NCI-H748 (cell line): Measurements from ENCODE around the gene NEK6.

ENCODE experiments used
- DNase-seq: peaks from one replicate; lab custom pipeline; 2025; ENCODE audit not compliant: unreplicated experiment; lab: John Stamatoyannopoulos, UW

Gene NEK6

DNA sequence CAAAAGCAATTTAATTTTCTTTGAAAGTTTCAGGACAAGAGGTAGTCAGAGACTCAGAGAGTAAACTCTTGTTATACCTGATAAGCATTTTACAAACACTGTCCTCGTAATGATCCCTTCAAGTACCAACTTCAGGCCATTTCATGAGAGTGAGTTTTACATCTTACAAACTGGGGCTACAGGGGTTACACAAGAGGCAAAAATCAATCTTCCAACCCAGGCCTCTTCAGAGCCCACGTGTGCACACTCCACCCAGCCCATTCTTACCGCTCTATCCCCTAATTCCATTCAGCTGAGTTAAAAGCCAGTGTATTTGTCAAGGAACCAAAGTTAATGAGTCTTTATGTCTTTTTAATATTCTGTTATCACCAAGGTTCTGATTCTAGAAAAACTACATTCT is 110.9 kb downstream of the NEK6 start:
- DNase-seq: no peak

DNA sequence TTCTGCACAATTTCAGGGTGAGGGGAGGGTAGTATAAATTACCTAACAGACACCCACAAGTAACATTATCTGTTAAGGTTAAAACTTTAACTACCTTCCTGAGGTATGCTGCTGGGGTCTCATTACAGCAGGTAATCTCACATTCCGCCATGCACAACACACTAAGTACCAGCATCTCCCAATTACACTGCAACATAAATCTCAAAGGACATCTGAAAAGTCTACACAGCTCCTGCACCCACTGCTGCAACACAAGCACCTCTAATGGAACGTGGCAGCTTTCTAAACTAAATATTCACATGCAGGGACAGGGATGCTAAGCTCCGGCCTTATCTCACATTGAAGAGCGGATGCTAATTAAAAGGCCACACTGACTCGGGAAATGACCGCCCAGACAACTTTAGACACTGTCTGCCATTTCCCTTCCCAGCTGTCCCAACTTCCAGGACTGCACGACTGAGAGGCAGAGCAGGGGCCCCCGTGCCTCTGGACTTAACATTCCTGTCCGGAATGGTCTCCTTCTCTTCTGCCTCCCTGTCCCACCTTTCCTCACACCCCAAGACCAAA is 111.6 kb downstream of the NEK6 start:
- DNase-seq: no peak

DNA sequence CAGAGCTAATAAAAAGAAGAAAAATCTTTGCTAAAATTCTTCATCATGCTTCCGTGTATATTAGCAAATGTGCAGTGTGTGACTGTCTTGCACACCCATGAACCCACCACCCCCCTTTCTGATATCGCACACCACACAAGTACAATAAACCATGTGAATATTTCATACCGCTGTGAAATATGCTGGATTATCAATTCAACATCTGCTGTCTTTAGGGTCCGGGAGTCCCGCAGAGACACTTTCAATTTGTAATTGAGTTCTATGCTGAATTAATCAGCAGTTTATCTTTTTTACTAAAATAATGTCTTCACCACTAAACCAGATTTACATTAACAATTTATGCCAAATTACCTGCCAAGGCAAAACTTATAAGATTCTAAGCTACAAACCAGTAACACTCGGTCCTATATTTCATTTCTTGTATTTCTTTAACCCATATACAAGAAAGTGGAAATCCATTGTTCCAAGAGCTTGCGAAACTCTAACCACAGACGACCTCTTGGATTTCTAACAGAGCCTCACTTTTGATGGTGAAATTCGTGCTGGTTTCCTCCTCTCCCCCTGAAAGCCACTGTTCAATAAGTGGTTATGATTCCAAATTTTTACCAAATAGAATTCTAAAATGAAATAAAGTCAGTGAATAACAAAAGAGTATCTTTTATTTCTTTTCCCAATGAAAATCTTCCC is 113.3 kb downstream of the NEK6 start:
- no peak for DNase-seq

DNA sequence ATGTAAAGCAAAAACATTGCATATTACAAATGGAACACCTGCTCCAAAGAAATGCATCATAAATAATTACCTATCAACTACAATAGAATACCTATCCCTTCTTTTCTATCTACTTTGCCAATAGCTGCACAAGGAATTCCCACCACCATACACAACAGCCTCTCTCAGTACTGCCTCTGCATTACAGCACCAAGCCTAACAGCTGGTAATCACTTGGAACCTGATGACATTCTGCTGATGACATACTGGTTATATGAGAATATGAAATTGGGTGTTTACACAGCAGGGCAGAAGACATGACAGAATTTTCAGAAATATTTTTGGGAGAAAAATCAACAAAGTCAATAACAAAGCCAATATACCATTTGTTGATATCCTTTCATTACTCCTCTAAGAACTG is 114.3 kb downstream of the NEK6 start:
- DNase-seq: no peak

DNA sequence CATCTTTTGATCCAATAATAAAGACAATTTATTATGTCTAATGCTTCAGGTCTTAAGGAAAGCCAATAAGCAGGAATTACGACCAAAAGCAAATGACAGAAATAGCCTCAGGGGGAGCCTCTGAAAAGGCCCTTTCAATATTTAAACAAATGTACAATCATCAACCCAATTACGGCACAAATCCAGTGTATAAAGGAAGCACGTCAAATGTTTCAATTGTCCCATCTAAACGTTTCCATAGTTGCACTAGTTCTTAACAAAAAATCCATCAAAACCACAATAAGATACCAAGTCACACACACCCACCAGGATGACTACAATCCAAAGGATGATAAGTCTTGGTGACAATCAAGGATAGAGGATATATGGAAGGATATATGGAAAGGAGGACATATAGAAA is 115.6 kb downstream of the NEK6 start:
- no peak for DNase-seq

DNA sequence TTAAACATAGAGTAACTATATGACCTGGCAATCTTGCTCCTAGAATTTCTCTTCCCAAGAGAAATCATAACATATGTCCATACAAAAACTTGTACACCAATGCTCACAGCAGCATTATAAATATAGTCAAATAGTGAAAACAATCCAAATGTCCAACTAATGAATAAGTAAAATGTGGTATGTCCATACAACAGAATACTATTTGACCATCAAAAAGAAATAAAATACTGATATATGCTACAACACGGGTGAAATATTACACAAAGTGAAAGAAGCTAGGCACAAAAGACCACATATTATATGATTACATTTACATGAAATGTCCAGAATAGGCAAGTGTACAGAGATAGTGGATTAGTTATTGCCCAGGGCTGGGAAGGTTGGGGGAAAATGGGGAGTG is 116.1 kb downstream of the NEK6 start:
- no peak for DNase-seq

DNA sequence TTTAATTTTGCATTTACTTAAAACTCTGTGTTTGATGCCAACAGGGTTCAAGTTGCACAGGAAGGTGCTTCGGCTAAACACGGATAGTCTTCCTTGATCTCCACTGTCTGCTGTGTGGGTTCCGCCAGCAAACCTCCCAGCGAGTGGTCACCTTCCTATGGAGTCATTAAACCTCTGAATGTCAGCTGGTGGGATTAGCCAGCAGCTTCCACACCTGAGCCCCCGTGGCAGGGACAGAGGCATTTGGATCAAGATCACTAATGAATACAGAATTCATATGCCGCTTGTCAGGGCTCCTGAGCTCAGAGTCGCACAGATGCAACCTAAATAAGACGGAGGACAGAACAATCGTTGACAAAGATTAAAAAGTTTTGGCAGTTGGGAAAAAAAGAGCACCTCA is 118.0 kb downstream of the NEK6 start:
- no peak for DNase-seq

DNA sequence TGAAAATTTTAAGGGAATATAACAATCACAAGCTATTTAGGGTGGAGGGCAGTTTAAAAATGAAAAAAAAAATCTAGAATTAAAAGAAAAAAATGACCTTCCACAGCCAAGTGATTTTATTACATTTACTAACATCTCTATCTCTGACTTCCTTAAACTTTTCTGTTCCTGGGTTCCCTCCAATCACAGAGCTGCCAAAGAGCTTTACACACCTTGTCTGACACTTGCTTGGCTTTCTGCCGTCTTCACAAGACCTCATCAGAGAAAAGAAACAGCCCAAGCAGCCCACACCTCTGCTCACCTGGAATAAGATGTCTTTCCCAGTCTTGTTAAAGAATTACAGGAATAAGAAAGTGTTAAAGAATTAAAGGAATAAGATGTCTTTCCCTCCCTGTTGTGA is 118.6 kb downstream of the NEK6 start:
- no peak for DNase-seq

DNA sequence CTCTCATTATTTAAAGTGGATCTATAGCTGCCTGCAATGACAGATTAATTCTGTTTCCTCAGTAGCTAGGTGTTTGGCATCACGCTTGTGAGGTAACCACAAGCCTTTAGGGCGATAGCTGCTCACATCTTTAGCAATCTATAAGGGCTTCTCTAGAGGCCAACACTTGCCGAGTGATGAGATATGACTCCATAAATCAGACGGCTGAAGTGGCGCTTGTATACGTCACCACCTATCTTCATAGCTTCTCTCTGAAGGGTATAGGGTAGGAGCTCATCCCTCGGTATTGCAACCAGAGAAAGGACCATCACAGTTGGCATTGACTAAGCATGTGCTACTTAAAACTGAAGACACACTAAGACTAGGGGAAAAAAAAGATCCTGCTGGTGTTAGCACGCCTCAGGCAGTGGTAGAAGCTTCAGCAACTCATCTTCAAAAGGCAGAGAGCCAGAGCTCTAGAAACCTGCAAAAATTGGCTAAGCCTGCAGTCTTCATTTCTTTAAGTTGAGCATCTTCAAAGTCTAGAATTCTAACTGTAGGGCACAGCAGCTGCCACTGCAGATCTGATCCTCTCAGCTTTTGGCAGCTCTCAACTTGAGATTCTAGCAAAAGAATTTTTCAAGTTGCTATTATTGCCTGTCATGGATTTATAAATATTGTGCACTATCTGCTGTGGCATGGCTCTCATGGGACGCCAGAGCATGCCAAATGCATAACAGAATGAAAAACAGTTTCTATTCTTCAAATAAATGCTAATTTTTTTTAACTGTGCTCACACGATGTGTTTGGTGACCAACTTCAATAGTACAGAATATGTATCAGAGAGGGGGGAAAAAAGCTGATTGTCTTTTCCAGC is 120.0 kb downstream of the NEK6 start:
- DNase-seq: no peak

DNA sequence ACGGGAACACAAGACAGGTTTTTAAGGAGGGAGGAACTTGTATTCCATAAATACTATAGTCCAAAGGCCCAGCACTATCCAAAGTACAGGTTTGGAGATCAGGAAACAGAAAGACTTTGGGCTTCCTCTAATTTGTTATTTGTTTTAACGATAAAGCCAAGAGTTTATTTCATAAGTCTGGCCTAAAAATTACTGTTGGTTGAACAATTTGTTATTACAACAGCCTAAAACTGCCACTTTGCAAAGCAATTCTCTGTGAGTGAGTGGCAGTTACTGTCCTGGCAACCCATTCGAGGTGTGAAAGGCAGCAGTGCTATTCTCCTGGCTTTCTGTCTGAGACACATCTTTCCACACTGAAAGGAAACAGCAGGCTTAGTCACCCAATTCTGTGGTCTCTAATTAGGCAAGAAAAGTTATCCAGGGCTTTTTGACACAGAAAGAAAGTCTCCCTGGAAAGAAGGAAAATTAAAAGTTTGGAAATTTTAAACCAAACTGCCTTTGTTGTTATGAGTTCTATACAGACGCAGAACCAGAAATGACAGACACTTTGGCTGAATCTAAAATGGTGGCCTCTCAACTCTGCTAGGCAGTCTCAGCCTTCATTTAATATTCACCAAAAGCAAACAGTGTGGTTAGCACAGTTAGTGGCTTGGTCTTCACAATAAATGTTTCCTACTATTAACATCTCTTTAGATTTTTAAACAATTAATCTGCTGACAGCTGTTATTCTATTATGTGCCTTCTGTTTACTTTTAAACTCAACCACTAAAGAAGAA is 123.6 kb downstream of the NEK6 start:
- peak; percentile 14 for DNase-seq

DNA sequence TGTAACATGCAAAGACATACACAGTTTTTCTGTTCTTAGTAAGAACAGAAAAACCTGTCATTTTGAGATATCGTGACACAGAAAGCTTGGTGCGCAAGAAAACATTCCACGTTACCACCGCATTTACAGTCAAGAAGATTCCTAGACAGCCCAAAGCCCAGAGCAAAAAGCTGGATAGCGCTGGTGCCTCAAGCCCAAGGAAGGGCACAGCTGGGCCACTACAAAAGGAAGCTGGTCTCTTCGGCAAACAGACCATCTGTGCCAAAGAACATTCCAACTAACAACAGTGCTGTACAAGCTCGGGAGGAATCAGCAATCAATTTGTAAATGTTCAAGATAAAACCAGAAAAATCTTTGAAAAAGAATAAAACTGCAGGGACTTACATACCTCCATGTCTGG is 126.5 kb downstream of the NEK6 start:
- no peak for DNase-seq

DNA sequence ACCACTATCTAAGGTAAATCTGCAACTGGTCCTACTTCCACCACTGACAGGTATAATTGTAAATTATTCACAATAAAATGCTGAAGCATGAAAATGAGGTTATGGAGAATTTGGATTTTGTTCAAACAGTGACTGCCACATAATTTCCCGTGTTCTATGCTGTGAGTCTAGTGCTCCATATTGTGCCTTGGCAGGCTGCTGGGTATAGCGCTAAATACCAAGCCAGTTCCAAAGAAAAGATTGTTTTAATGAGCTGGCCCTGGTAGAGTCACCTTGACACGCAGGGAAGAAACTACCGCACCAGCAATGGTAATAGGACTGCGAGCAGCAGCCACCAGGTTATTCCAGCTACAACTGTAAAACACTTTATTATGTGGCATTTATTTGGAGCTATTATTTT is 127.1 kb downstream of the NEK6 start:
- DNase-seq: no peak

DNA sequence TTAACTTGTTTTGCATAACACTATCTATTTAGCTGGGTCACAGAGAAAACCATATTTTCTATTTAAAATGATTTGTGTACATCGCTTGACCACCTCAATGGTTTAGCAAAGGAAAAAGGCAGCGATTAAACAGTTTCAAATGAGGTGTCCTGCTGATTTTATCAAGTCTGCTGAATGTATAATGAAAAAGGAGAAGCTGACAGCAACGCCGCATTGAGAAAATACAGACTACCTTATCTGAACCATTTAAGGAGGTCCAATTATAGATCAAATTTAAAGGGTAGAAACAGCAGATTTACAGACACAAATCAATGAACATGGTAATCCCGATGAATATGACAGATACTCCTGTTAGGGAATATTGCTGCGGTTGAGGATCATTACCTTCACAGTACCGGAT is 127.9 kb downstream of the NEK6 start:
- DNase-seq: no peak

DNA sequence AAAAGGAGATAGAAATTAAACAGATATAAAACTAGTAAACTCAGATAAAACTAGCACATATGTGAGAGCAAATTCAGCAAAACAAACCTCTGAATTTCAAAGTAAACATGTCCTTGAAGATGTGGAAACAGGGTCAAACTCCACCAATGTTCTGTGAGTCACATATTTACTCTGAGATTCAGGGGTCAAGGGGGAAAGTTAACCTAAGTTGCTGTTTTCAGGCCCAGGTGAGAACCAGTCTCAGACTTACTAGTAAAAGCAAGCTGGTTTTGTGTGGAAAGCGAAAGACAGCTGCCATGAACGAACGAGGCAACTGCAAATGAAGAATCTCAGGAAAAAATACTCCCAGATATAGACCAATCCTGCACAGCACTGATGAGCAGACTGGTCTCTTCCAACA is 128.5 kb downstream of the NEK6 start:
- no peak for DNase-seq

DNA sequence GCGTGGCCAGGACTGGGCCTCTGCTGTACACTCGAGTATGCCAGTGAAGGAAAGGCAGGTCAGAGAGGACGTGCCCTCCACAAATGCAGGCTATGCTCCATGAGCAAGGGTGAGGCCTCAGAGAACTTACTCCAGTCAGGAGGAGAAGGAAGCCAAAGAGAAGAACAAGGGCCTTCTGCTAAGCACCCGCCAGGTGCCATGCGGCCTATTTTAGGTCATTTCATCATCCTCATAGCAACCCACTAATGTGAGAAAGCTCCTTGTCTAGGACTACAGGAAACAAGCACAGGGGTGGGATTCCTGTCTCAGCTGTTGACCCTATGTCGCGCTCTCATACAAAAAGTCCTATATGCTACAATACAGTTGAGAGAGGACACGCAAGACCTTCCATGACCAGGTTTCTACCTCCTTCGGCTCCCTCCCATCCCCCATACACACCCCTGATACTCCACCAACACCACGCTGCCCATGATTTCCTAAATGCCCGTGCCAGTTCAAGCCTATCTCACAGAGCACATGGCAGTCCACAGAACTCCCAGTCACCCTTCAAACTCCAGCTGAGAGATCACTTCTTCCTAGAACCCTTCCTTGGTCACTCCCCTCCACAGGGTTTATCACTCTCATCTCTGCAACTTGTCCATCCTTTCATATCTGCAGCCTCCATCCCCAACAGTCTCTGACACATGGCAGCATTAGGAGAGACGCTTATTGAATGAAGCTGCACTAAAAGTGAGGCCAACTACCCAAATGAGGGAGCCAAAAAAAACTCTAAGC is 130.7 kb downstream of the NEK6 start:
- no peak for DNase-seq

DNA sequence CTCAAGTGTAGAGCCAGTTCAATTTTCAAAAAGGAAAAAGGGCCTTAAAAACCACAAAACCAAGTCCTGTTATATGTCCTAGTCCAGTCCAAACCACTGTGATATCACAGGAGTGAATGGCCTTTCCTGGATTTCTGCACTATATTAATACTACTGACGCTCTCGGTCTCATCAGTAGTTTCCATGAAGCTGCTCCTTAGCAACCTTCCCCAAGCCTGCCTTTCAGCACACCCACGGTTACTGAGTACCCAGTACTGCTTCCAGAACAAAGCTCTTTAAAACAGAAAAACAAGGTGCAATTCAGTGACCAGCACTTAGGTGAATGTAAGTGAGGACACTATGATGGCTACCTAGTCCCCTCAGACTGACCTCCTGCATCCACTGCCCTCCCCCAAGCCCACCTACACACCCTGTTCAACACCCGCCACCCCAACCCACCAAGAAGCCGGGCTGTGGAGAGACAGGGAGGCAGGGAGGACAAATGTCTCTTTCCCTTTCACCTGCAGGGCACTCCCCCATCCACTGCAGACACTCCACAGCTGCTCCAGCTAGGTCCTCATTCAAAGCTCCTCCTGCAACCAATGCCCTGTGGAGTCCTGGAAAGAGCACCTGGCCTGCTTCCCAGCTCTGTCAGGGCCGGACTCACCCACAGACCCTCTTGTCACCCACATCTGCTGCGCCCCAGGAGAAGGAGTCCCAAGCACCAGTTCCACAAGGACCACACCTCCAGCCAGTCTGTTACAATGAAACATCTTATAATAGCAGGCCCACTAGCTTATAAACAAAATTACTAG is 131.6 kb downstream of the NEK6 start:
- DNase-seq: no peak

DNA sequence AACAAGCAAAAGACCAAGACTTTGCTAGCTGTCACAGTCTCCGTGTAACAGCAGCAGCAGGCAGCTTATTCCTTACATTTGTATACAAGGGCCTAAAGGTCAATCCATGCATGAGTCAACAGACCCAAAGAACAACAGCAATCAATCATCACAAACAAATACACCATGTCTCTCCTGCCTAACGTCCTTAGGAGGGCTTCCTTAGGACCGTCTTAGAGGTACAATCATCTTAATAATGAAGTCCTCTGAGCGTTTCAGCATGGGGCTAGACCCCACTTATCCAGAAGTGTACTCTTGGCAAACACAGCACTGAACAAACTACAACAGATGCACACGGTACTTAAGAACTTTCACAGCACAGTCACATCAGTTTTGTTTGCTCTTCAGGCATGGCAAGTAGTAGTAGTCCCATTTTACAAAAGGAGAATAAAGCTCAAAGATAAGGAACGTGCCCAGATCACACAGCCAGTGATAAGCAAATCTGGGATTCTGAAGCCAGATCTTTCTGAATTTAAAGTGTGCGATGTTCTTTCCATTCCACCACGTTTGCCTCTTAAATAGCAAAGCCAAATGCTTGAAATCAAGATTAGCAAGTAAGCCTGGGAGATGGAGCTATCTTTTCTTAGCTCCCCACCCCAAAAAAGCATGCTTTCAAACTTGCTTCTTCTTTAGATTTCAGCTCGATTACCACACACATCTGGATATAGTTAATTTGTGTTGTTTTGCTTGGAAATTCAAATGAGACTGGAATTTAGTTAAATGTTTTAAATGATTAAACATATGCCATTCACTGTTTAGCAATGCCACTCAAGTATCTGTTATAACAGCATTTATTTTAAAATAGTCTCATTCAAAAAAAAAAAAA is 133.3 kb downstream of the NEK6 start:
- no peak for DNase-seq

DNA sequence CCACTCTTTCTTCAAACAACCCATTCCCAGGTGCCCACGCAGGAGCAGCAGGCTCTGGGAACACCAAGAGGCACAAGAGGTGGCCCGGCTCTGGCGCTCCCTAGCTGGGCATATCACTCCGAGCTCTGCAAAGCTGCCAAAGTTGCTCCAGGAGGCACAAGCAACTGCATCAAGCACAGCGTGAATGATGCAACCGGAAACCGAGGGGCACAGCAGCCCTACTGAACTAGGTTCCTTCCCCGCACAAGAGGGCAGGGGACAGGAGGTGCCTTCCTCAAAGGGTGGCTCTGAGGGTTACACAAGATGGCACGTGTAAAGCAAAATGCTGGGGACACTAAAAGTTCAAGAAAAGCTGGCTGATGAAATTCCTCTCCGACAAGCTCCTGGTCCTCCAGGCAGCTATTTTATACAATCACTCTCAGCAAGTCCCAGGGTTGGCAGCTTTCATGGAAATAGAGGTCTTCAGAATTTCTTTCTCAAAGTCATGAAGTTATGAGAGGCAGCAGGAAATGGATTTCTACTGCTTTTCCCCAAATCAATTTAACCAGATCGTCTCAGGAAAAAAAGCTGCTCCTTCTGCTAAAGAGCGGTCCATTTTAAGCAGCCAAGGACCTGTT is 134.6 kb downstream of the NEK6 start:
- DNase-seq: no peak
